HG02763 (cell line): ENCODE data around the gene ALMS1.
A peak's percentile ranks its signal among the peaks of the same experiment; 100 is the strongest.
"Not testable (repeated sequence)": the region's sequence is repeated elsewhere in the genome, so short reads cannot be mapped to it uniquely, and the experiment has no call there.

Experiments used
- ATAC-seq: cut with Tn5 transposase; IDR thresholded peaks from one replicate; pipeline ENCODE4 v1.9.1; 2021; ENCODE audit warnings: mild to moderate bottlenecking, moderate library complexity; ENCODE audit not compliant: unreplicated experiment

The ALMS1 gene

GRCh38 chr2:73386894-73387636, 1.4 kb downstream of the ALMS1 start:
- no peak for ATAC-seq

GRCh38 chr2:73402386-73403103, 16.9 kb downstream of the ALMS1 start:
- ATAC-seq: no peak

- no peak for ATAC-seq
Observed at GRCh38 chr2:73403237-73403636, 17.6 kb downstream of the ALMS1 start.

GRCh38 chr2:73404409-73404808, 18.8 kb downstream of the ALMS1 start:
- ATAC-seq: no peak

GRCh38 chr2:73406996-73407395, 21.4 kb downstream of the ALMS1 start:
- ATAC-seq: no peak

- ATAC-seq: peak; percentile 97
Observed at GRCh38 chr2:73408198-73408597, 22.6 kb downstream of the ALMS1 start.

GRCh38 chr2:73414696-73415095, 29.1 kb downstream of the ALMS1 start:
- ATAC-seq: no peak

- no peak for ATAC-seq
Observed at GRCh38 chr2:73415906-73416305, 30.3 kb downstream of the ALMS1 start.

- no peak for ATAC-seq
Observed at GRCh38 chr2:73418343-73418742, 32.7 kb downstream of the ALMS1 start.

- no peak for ATAC-seq
Observed at GRCh38 chr2:73423913-73424312, 38.3 kb downstream of the ALMS1 start.

- ATAC-seq: no peak
Observed at GRCh38 chr2:73426176-73426575, 40.5 kb downstream of the ALMS1 start.

- no peak for ATAC-seq
Observed at GRCh38 chr2:73436019-73436418, 50.4 kb downstream of the ALMS1 start.

- ATAC-seq: no peak
Observed at GRCh38 chr2:73444202-73444601, 58.6 kb downstream of the ALMS1 start.

- no peak for ATAC-seq
Observed at GRCh38 chr2:73448856-73449255, 63.2 kb downstream of the ALMS1 start.

- ATAC-seq: no peak
Observed at GRCh38 chr2:73449404-73449803, 63.8 kb downstream of the ALMS1 start.

- peak; percentile 92 for ATAC-seq
Observed at GRCh38 chr2:73451263-73451972, 65.8 kb downstream of the ALMS1 start.

GRCh38 chr2:73457982-73458381, 72.3 kb downstream of the ALMS1 start:
- no peak for ATAC-seq

GRCh38 chr2:73462388-73462787, 76.8 kb downstream of the ALMS1 start:
- not testable (repeated sequence) for ATAC-seq

GRCh38 chr2:73468376-73468775, 82.7 kb downstream of the ALMS1 start:
- ATAC-seq: no peak

- ATAC-seq: not testable (repeated sequence)
Observed at GRCh38 chr2:73483874-73484273, 98.2 kb downstream of the ALMS1 start.

GRCh38 chr2:73487112-73487657, 101.5 kb downstream of the ALMS1 start:
- no peak for ATAC-seq
